ENCODE measurements around the gene SPTBN1.

The SPTBN1 gene

DNA sequence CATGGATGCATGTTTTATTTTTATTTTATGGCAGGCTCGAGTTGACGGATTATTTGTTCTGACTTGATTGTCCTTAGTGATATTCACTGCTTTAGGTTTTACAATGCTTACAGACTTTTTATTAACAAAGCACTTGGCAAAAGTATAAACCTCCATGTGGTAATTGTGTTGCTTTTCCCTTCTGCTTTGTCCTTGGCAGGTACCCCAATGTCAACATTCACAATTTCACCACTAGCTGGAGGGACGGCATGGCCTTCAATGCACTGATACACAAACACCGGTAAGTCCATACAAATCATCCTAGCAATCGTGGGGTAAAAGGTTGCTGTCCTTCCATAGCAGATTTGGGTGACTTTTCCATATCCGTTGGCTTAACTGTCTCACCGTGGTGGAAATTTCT is 161.3 kb downstream of the SPTBN1 start:
- no peak for DNase-seq

DNA sequence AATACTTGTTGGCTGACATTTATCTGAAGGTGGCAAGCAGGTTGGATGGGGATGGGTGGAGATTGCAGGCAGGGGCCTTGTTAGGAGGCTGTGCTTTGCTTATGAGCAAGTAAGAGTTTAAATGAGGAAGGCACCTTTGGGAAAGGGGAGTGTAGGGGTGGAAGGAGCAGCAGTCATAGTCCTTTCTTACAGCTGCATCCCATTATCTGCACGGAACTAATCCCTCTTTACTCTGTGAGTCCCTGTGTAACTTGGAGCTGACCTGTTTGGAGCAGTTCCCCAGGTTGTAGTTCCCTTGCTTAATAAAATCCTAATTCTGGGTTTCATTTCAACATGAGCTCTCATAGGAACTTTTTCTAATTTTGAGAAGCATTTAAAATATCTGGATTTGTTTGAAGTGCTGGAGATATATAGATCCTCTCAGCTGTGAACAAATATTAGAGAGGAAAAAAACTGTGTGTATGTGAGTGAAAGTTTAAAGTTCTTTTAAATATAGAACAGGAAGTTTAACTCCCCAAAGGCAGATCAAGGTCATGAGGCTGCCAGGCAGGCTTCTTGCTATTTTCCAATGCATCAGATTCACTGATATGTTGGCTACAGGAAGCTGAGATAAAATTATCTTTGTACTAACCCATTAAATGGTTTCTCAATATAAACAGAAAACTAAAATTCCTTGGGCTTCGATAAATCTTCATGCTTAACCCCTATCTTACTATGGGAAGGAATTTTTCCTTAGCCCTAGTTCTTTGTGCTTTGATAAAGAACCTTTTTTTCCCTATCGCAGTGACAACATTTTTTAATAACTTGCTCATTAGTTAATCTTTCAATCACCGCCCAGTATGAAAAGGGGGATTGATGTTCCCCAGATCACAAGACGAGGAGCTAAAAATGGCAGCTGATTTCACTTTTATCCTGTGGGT is 162.8 kb downstream of the SPTBN1 start:
- no peak for DNase-seq

GRCh38 chr2:54619660-54620231 is 163.6 kb downstream of the SPTBN1 start:
- no peak for DNase-seq

- no peak for DNase-seq
Measured at GRCh38 chr2:54620948-54621347, 164.8 kb downstream of the SPTBN1 start.

GRCh38 chr2:54624591-54625071 is 168.5 kb downstream of the SPTBN1 start:
- DNase-seq = no peak

DNA sequence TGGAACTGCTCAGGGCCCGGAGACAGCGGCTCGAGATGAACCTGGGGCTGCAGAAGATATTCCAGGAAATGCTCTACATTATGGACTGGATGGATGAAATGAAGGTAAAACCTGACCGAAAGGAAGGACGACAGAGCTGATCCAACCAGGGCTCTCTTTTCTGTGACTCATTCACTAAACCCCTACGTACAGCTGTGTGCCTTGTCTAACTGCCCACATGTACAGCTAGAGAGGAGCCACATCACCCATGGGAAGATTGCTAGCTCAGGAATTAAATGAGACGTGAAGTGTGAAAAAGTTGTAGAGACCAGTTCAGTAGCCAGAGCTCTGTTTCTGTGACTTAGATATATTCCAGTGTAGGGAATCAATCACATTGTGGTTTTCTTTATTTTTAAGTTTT is 170.0 kb downstream of the SPTBN1 start:
- no peak for DNase-seq

GRCh38 chr2:54626884-54627283 is 170.8 kb downstream of the SPTBN1 start:
- no peak for DNase-seq

DNA sequence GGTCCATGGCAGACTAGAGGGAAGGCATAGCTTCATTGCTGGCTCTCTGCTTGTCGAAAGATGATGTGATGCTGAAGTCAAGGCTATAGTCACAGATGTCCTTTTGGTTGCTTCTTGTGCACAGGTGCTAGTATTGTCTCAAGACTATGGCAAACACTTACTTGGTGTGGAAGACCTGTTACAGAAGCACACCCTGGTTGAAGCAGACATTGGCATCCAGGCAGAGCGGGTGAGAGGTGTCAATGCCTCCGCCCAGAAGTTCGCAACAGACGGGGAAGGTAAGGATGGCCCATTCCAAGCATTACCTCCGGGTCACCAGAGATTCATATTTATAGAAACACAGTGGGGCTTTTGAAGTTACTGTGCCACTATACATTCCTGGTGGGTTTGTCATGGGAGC is 171.8 kb downstream of the SPTBN1 start:
- no peak for DNase-seq

DNA sequence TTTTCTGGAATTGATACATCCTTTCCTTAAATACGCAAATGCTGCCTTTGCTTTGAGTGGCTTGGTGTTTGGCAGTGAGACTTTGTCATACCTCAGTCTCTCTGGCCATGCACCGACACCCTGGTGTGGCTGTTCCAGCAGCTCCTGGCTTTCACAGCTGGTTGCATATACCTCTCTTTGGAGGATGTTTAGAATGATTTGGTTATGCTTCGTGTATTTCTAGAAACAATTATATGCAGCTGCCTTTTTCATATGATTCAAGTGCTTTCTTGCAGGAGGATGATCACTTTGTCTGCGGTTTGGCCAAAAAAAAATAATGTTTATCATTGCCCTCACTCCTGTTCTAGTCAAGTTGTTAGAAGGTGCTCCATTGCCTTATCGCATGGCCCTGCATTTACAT is 172.3 kb downstream of the SPTBN1 start:
- DNase-seq = no peak

DNA sequence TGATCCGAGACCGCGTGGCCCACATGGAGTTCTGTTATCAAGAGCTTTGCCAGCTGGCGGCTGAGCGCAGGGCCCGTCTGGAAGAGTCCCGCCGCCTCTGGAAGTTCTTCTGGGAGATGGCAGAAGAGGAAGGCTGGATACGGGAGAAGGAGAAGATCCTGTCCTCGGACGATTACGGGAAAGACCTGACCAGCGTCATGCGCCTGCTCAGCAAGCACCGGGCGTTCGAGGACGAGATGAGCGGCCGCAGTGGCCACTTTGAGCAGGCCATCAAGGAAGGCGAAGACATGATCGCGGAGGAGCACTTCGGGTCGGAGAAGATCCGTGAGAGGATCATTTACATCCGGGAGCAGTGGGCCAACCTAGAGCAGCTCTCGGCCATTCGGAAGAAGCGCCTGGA is 172.8 kb downstream of the SPTBN1 start:
- no peak for DNase-seq

GRCh38 chr2:54629390-54629789 is 173.3 kb downstream of the SPTBN1 start:
- DNase-seq = no peak

DNA sequence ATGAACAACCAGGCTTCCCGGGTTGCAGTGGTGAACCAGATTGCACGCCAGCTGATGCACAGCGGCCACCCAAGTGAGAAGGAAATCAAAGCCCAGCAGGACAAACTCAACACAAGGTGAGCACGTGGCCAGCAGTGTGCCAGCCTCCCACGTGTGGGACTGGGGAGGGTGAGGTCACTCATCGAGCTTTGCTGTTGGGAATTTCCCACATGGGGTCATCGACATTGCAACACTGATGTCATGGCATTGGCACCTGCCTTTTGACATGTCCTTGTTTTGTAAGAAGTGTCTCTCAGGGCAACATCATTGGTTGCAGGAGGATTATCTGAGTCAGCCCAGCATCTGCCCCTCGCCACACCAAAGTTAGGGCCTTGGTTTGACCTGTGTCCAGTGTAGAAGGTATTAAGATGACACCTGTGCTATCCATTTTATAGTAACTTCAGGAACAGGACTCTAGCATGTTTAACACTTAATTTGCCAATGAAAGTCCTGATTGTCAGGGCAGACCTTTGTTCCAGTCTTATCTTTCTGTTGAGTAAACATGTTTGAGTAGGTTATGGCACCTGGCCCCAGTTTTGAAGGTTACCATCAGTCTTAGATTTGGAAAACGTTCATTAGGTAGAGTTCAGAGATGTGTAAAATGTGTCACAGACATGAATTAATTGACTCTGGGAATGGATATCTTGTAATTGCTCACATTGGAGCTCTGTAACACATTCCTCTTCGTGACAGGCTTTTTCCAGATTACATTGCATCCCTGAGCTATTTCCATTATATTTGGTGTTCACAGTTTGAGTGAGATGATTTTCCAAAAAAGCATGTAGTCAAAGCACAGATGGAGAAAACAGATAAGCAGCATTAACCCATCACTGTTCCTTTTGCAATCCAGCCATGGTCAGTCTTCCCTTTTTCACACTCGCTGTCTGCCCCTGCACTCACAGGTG is 174.1 kb downstream of the SPTBN1 start:
- DNase-seq = peak; percentile 9

DNA sequence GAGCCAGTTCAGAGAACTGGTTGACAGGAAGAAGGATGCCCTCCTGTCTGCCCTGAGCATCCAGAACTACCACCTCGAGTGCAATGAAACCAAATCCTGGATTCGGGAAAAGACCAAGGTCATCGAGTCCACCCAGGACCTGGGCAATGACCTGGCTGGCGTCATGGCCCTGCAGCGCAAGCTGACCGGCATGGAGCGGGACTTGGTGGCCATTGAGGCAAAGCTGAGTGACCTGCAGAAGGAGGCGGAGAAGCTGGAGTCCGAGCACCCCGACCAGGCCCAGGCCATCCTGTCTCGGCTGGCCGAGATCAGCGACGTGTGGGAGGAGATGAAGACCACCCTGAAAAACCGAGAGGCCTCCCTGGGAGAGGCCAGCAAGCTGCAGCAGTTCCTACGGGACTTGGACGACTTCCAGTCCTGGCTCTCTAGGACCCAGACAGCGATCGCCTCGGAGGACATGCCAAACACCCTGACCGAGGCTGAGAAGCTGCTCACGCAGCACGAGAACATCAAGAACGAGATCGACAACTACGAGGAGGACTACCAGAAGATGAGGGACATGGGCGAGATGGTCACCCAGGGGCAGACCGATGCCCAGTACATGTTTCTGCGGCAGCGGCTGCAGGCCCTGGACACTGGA is 174.9 kb downstream of the SPTBN1 start:
- no peak for DNase-seq

DNA sequence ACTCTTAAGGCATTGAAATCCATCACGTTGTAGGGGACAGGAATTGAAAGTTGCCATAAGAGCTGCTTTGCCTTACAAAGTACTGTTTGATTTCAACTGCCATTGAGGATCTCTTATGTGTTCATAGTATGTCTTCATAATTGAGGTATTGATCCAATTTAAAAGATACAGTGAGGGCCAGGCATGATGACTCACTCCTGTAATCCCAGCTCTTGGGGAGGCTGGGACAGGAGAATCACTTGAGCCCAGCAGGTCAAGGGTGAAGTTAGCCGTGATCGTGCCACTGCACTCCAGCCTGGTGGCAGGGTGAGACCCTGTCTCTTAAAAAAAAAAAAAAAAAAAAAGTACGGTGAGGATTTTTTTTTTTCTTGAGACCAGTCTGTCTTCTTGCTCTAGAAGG is 175.6 kb downstream of the SPTBN1 start:
- no peak for DNase-seq

GRCh38 chr2:54632733-54633692 is 176.9 kb downstream of the SPTBN1 start:
- DNase-seq = no peak

- DNase-seq = no peak
Measured at GRCh38 chr2:54634021-54634420, 177.9 kb downstream of the SPTBN1 start.

- DNase-seq = no peak
Measured at GRCh38 chr2:54634564-54635511, 178.7 kb downstream of the SPTBN1 start.

- DNase-seq = no peak
Measured at GRCh38 chr2:54635554-54636152, 179.5 kb downstream of the SPTBN1 start.

GRCh38 chr2:54636415-54637139 is 180.4 kb downstream of the SPTBN1 start:
- no peak for DNase-seq
